H1 (cell line): ENCODE data around the gene CGGBP1. TPM values are rescaled to one million over a fixed set of nuclear protein-coding genes. Genes with fewer than 3 reads are reported as not detected.
A peak's percentile ranks its signal among the peaks of the same experiment; 100 is the strongest.

Source experiments
- CTCF ChIA-PET: fragments of 300-600 bp; sonication (Branson Sonifier 250); formaldehyde crosslinking; loops from one replicate; lab custom pipeline; 2021; ENCODE audit not compliant: partially characterized antibody; lab: Charles Lee
- POLR2A ChIA-PET: fragments of 300-600 bp; sonication (Branson Sonifier 250); formaldehyde crosslinking; loops from one replicate; lab custom pipeline; 2021; ENCODE audit warnings: inconsistent platforms; ENCODE audit not compliant: partially characterized antibody; lab: Charles Lee
- DNase-seq, 2 experiments: peaks; one replicate each; pipeline versions ENCODE4 v3.0.0 to v3.0.0-alpha.2; 2010 to 2022; ENCODE audit warnings: low spot score in 2 of 2, low read depth in 1 of 2, mixed read lengths in 1 of 2
- FAIRE-seq: peaks from 2 replicates; lab custom pipeline; 2011; peaks lifted over from hg19 to GRCh38; lab: Jason Lieb, UNC
- H2AFZ ChIP-seq: 2 replicates; pipeline ENCODE4 v1.8.1; 2012; ENCODE audit warnings: low read length, inconsistent platforms
- H2AK5ac ChIP-seq: 2 replicates; pipeline ENCODE4 v1.6.1; 2013; ENCODE audit warnings: low read depth, low read length
- H2BK120ac ChIP-seq: replicated peaks from 2 replicates; pipeline ENCODE3; 2013; ENCODE audit warnings: low read depth, low read length, inconsistent platforms
- H2BK12ac ChIP-seq: 2 replicates; pipeline ENCODE4 v1.6.1; 2013; ENCODE audit warnings: low read depth, low read length
- H2BK15ac ChIP-seq: 2 replicates; pipeline ENCODE4 v1.6.1; 2013; ENCODE audit warnings: low read length
- H2BK20ac ChIP-seq: 2 replicates; pipeline ENCODE4 v1.6.1; 2013; ENCODE audit warnings: low read length
- H2BK5ac ChIP-seq: 2 replicates; pipeline ENCODE4 v1.6.1; 2013; ENCODE audit warnings: low read depth, low read length
- H3K14ac ChIP-seq: 2 replicates; pipeline ENCODE4 v1.6.1; 2013; ENCODE audit warnings: inconsistent platforms; ENCODE audit not compliant: insufficient read length
- H3K18ac ChIP-seq: 2 replicates; pipeline ENCODE4 v1.6.1; 2013; ENCODE audit warnings: low read length; ENCODE audit errors: extremely low read depth
- H3K23ac ChIP-seq: 2 replicates; pipeline ENCODE4 v1.6.1; 2013; ENCODE audit warnings: inconsistent platforms; ENCODE audit not compliant: insufficient read length
- H3K23me2 ChIP-seq: 2 replicates; pipeline ENCODE4 v1.6.1; 2013; ENCODE audit warnings: low read depth, low read length
- H3K27ac ChIP-seq: 2 replicates; pipeline ENCODE4 v1.6.1; 2011; ENCODE audit warnings: low read depth, low read length, inconsistent platforms
- H3K27me3 ChIP-seq, 4 experiments: replicated peaks in 1 of 4; 1 replicate in 1 of 4; 2 replicates in 3 of 4; pipeline versions ENCODE4 v1.6.1 to v1.8.1; 2011 to 2013; ENCODE audit warnings: low read length in 3 of 4, mild to moderate bottlenecking in 3 of 4, inconsistent platforms in 2 of 4, mixed read lengths in 2 of 4, moderate library complexity in 1 of 4; ENCODE audit not compliant: control insufficient read depth in 3 of 4, insufficient read depth in 3 of 4; ENCODE audit errors: extremely low read depth in 1 of 4
- H3K36me3 ChIP-seq, 4 experiments: 2 replicates each; pipeline versions ENCODE4 v1.6.1 to v1.8.1; 2011 to 2013; ENCODE audit warnings: mild to moderate bottlenecking in 4 of 4, low read length in 3 of 4, moderate library complexity in 2 of 4, control low read depth in 1 of 4, inconsistent platforms in 1 of 4; ENCODE audit not compliant: insufficient read depth in 4 of 4, control insufficient read depth in 2 of 4
- H3K4ac ChIP-seq: replicated peaks from 2 replicates; pipeline ENCODE3; 2013; ENCODE audit warnings: low read length, low read depth, mixed read lengths, inconsistent platforms; ENCODE audit not compliant: insufficient read length
- H3K4me1 ChIP-seq, 4 experiments: replicated peaks in 1 of 4; 1 replicate in 1 of 4; 2 replicates in 3 of 4; pipeline versions ENCODE4 v1.6.1 to v1.8.1; 2011 to 2013; ENCODE audit warnings: low read length in 3 of 4, inconsistent platforms in 2 of 4, mixed read lengths in 1 of 4; ENCODE audit not compliant: insufficient read depth in 4 of 4, control insufficient read depth in 3 of 4
- H3K4me2 ChIP-seq, 2 experiments: 2 replicates each; pipeline versions ENCODE4 v1.6.1 to v1.8.1; 2011 to 2013; ENCODE audit warnings: low read depth in 2 of 2, low read length in 2 of 2, control low read depth in 1 of 2, inconsistent platforms in 1 of 2, mild to moderate bottlenecking in 1 of 2; ENCODE audit not compliant: insufficient read depth in 1 of 2
- H3K4me3 ChIP-seq, 4 experiments: fragments of 200-600, 300-600 bp in 1 of 4; sonication (generic), shearing (Covaris generic), sonication (Bioruptor Twin) in 1 of 4; 2 replicates each; pipeline versions ENCODE4 v1.5.1 to v1.8.1; 2011 to 2016; ENCODE audit warnings: low read length in 4 of 4, low read depth in 3 of 4, control low read depth in 2 of 4, inconsistent platforms in 2 of 4, mild to moderate bottlenecking in 2 of 4, mixed read lengths in 1 of 4, moderate library complexity in 1 of 4; ENCODE audit not compliant: insufficient read depth in 2 of 4; ENCODE audit errors: extremely low read depth in 1 of 4
- H3K56ac ChIP-seq: replicated peaks from 2 replicates; pipeline ENCODE3; 2013; ENCODE audit warnings: low read depth, mild to moderate bottlenecking, mixed read lengths, low read length, inconsistent platforms; ENCODE audit not compliant: insufficient read length
- H3K79me1 ChIP-seq: 2 replicates; pipeline ENCODE4 v1.6.1; 2013; ENCODE audit warnings: low read depth, low read length, control low read depth
- H3K79me2 ChIP-seq, 2 experiments: 2 replicates each; pipeline versions ENCODE4 v1.6.1 to v1.8.1; 2012 to 2013; ENCODE audit warnings: low read length in 2 of 2, mild to moderate bottlenecking in 2 of 2, inconsistent platforms in 1 of 2; ENCODE audit not compliant: insufficient read depth in 2 of 2, control insufficient read depth in 1 of 2
- H3K9ac ChIP-seq, 4 experiments: replicated peaks in 1 of 4; 1 replicate in 1 of 4; 2 replicates in 3 of 4; pipeline versions ENCODE4 v1.6.1 to v1.8.1; 2011 to 2013; ENCODE audit warnings: low read depth in 3 of 4, low read length in 3 of 4, control low read depth in 2 of 4, mild to moderate bottlenecking in 2 of 4, moderate library complexity in 2 of 4, inconsistent platforms in 1 of 4; ENCODE audit errors: extremely low read depth in 1 of 4
- H3K9me3 ChIP-seq, 2 experiments: 2 replicates each; pipeline versions ENCODE4 v1.6.1 to v1.8.1; 2012 to 2013; ENCODE audit warnings: mild to moderate bottlenecking in 2 of 2, moderate library complexity in 2 of 2, control low read depth in 1 of 2, inconsistent platforms in 1 of 2, low read depth in 1 of 2, low read length in 1 of 2, mixed read lengths in 1 of 2; ENCODE audit not compliant: insufficient read depth in 2 of 2
- H4K20me1 ChIP-seq, 2 experiments: replicated peaks in 1 of 2; 2 replicates each; pipeline versions ENCODE3 to v1.8.1; 2011 to 2013; ENCODE audit warnings: inconsistent platforms in 2 of 2, low read length in 2 of 2, mild to moderate bottlenecking in 1 of 2; ENCODE audit not compliant: insufficient read depth in 2 of 2, control insufficient read depth in 1 of 2
- H4K5ac ChIP-seq: 2 replicates; pipeline ENCODE4 v1.6.1; 2013; ENCODE audit warnings: low read length, low read depth, mixed read lengths, inconsistent platforms; ENCODE audit not compliant: insufficient read length
- H4K8ac ChIP-seq: 2 replicates; pipeline ENCODE4 v1.8.0; 2013; ENCODE audit warnings: mild to moderate bottlenecking, moderate library complexity, low read length, inconsistent platforms; ENCODE audit not compliant: insufficient read depth; ENCODE audit errors: extremely low read depth
- H4K91ac ChIP-seq: replicated peaks from 2 replicates; pipeline ENCODE3; 2013; ENCODE audit warnings: low read length, mixed read lengths, inconsistent platforms; ENCODE audit not compliant: insufficient read length
- BRCA1 ChIP-seq: IDR thresholded peaks from 2 replicates; pipeline ENCODE4 v1.6.1; 2012; ENCODE audit warnings: low read depth, low read length, improper control_type of control experiment
- JUND ChIP-seq: IDR thresholded peaks from 2 replicates; pipeline ENCODE4 v1.6.1; 2011; ENCODE audit warnings: mild to moderate bottlenecking, improper control_type of control experiment, low read length
- MAFK ChIP-seq: IDR thresholded peaks from 2 replicates; pipeline ENCODE4 v1.6.1; 2012; ENCODE audit warnings: low read depth, mild to moderate bottlenecking, improper control_type of control experiment, low read length
- NRF1 ChIP-seq: IDR thresholded peaks from 2 replicates; pipeline ENCODE4 v1.6.1; 2011; ENCODE audit warnings: mild to moderate bottlenecking, low read depth, low read length, improper control_type of control experiment
- SIN3A ChIP-seq, 2 experiments: IDR thresholded peaks in 1 of 2; conservative IDR thresholded peaks in 1 of 2; 2 replicates each; pipeline ENCODE4 v1.6.1; 2011 to 2012; ENCODE audit warnings: low read length in 2 of 2, improper control_type of control experiment in 1 of 2, low read depth in 1 of 2, mild to moderate bottlenecking in 1 of 2
- YY1 ChIP-seq: IDR thresholded peaks from 2 replicates; pipeline ENCODE4 v1.6.1; 2011; ENCODE audit warnings: low read depth, mild to moderate bottlenecking, low read length
- WGBS, 2 experiments: shearing (Covaris generic) in 1 of 2; methylation state at CpG; one replicate each; pipeline versions ENCODE4 v1.1.6 to v1.1.7; 2013 to 2015; ENCODE audit warnings: low lambda C conversion rate in 2 of 2, mixed read lengths in 2 of 2, inconsistent platforms in 1 of 2, low coverage in 1 of 2, missing lambda C conversion rate in 1 of 2; ENCODE audit not compliant: insufficient replicate concordance in 2 of 2, insufficient coverage in 1 of 2, insufficient read length in 1 of 2; ENCODE audit errors: extremely low coverage in 1 of 2, missing lambda C conversion rate in 1 of 2; 5-methylcytosine and 5-hydroxymethylcytosine counted together
- polyA plus RNA-seq, 7 experiments: library from polyadenylated mRNA; depleted of rRNA in 3 of 7; stranded (reverse) in 5 of 7; unstranded in 2 of 7; fragments of >200 nt in 5 of 7; fragments of 200-250 nt in 2 of 7; gene quantifications; 1 replicate in 5 of 7; 2 replicates in 1 of 7; 4 replicates in 1 of 7; pipeline versions ENCODE4 v1.2.1 to v1.2.3, GENCODE V29; 2011 to 2013; ENCODE audit warnings: missing spikeins in 2 of 7, mixed read lengths in 2 of 7
- total RNA-seq: library from RNA; stranded (reverse); fragmentation: NEBNext Ultra II Directional; extraction: Animal tissue kit (Norgen Biotek cat#: 25700); gene quantifications from 2 replicates; pipeline ENCODE4 v1.2.1, GENCODE V29; 2021
- TF ChIP-seq, protein P1 (sequence below): IDR thresholded peaks from 2 replicates; pipeline ENCODE4 v1.6.1; 2012; ENCODE audit warnings: inconsistent platforms
- TF ChIP-seq, protein P2 (sequence below): IDR thresholded peaks from 2 replicates; pipeline ENCODE4 v1.6.1; 2011; ENCODE audit warnings: low read depth, mild to moderate bottlenecking, low read length; ENCODE audit not compliant: insufficient read depth

Gene CGGBP1
- total and polyA plus RNA-seq, 2 of the 8 experiments (the other 6 are each of a cell fraction or from before 2014, with no cell fraction given) = 22.9 to 61.4 TPM

DNA sequence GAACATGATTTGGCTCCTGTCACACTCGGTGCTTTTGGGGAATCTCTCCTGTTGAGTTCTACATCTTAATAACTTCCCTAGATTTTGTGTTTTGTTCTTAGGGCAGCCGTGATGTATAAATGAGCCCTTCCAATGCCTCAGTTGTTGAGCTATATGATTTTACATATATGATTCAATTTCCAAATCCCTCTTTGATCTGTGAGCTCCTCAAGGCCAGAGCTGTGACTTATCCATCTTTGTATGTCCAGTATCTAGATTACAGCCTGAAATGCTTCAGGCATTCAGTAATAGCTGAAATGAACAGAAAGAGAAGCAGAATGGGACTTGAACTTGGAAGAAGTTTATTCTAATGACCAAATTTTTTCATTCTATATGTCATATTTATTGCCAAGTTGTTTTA lies 26.6 kb downstream of the CGGBP1 start:
- no peak overlapping the region for H2BK20ac ChIP-seq
- H3K4me1 ChIP-seq = no peaks in the 10 kb centered on the region
- TF ChIP-seq MAFK = no peak
- TF ChIP-seq, protein P1, sequence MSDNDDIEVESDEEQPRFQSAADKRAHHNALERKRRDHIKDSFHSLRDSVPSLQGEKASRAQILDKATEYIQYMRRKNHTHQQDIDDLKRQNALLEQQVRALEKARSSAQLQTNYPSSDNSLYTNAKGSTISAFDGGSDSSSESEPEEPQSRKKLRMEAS = no peak
- no peak for TF ChIP-seq SIN3A (conservative IDR thresholded peaks at IDR 0.05 in 1 of 2, IDR thresholded peaks at IDR 0.05 in 1 of 2; ENCODE audit: low read depth in 1 of 2, low read length in 2 of 2)
- TF ChIP-seq JUND = no peak
- TF ChIP-seq NRF1 = no peak
- TF ChIP-seq, protein P2, sequence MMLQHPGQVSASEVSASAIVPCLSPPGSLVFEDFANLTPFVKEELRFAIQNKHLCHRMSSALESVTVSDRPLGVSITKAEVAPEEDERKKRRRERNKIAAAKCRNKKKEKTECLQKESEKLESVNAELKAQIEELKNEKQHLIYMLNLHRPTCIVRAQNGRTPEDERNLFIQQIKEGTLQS = no peak
- TF ChIP-seq YY1 = no peak
- no peak for TF ChIP-seq BRCA1
- no peak overlapping the region for H4K91ac ChIP-seq
- H2BK120ac ChIP-seq = no peak overlapping the region
- H3K79me2 ChIP-seq = no peaks in the 10 kb centered on the region
- no peak overlapping the region for H3K9ac ChIP-seq
- no peaks in the 10 kb centered on the region for H3K36me3 ChIP-seq
- H4K20me1 ChIP-seq = peaks cover 0 to 1% of the 10 kb centered on the region in 2 experiments
- no peaks in the 10 kb centered on the region for H3K9me3 ChIP-seq
- H3K23ac ChIP-seq = no peak overlapping the region
- POLR2A ChIA-PET = interaction anchor here (0.9 kb wide), 1 partner anchor 19 kb away, joined by 4 read pairs; no protein-coding TSS in a partner anchor
- no peak overlapping the region for H2AK5ac ChIP-seq
- H3K4me3 ChIP-seq = no peak overlapping the region
- no peak overlapping the region for H2BK15ac ChIP-seq
- H4K5ac ChIP-seq = no peak overlapping the region
- CTCF ChIA-PET = interaction anchor here (0.7 to 0.8 kb wide), 2 partner anchors 11 to 641 kb away, joined by 3 to 4 read pairs; no protein-coding TSS in a partner anchor
- H3K4ac ChIP-seq = no peak overlapping the region
- H3K79me1 ChIP-seq = no peaks in the 10 kb centered on the region
- FAIRE-seq (no peak), DNase-seq (no peak)
- no peak overlapping the region for H3K18ac ChIP-seq
- H3K23me2 ChIP-seq = no peaks in the 10 kb centered on the region
- 88% methylated on average over 2 of the region's 2 CpGs; no CpG with 5 or more reads in 1 of the 2 experiments for WGBS, 2 experiments
- no peak overlapping the region for H3K14ac ChIP-seq
- no peak overlapping the region for H2BK12ac ChIP-seq
- H2AFZ ChIP-seq = 0 out of 2 replicates have a peak overlapping the region, but pooled peaks have one; percentile 71
- H3K4me2 ChIP-seq = no peak overlapping the region
- no peak overlapping the region for H3K27ac ChIP-seq
- no peak overlapping the region for H4K8ac ChIP-seq
- no peaks in the 10 kb centered on the region for H3K27me3 ChIP-seq
- no peak overlapping the region for H3K56ac ChIP-seq
- no peak overlapping the region for H2BK5ac ChIP-seq
